H9 (cell line): ENCODE results near the gene PELO. TPM values are rescaled to one million over a fixed set of nuclear protein-coding genes. Genes with fewer than 3 reads are reported as not detected.

Experiments
- DNase-seq: peaks from one replicate; pipeline ENCODE4 v3.0.0-alpha.2; 2017
- H2AFZ ChIP-seq: one replicate; pipeline ENCODE4 v1.6.1; 2013; ENCODE audit warnings: mild to moderate bottlenecking, low read length, control low read depth, moderate library complexity
- H2AK5ac ChIP-seq: 2 replicates; pipeline ENCODE4 v1.6.1; 2013; ENCODE audit warnings: low read length, control low read depth, mixed read lengths; ENCODE audit not compliant: insufficient read length
- H2BK120ac ChIP-seq: one replicate; pipeline ENCODE4 v1.6.1; 2013; ENCODE audit warnings: low read depth, mild to moderate bottlenecking, low read length, control low read depth, inconsistent platforms; ENCODE audit not compliant: poor library complexity, severe bottlenecking
- H2BK12ac ChIP-seq: 2 replicates; pipeline ENCODE4 v1.6.1; 2013; ENCODE audit warnings: low read length, control low read depth, mixed read lengths, low read depth; ENCODE audit not compliant: insufficient read length
- H2BK15ac ChIP-seq: 2 replicates; pipeline ENCODE4 v1.6.1; 2013; ENCODE audit warnings: low read depth, low read length, control low read depth
- H2BK20ac ChIP-seq: one replicate; pipeline ENCODE4 v1.6.1; 2013; ENCODE audit warnings: low read depth, mild to moderate bottlenecking, low read length, control low read depth, inconsistent platforms; ENCODE audit not compliant: poor library complexity, severe bottlenecking
- H2BK5ac ChIP-seq: 2 replicates; pipeline ENCODE4 v1.6.1; 2013; ENCODE audit warnings: low read length, control low read depth, mixed read lengths; ENCODE audit not compliant: insufficient read length
- H3K14ac ChIP-seq: 2 replicates; pipeline ENCODE4 v1.6.1; 2013; ENCODE audit warnings: low read length, control low read depth; ENCODE audit not compliant: insufficient read depth
- H3K18ac ChIP-seq: 2 replicates; pipeline ENCODE4 v1.6.1; 2013; ENCODE audit warnings: low read depth, mild to moderate bottlenecking, mixed read lengths, low read length, control low read depth; ENCODE audit not compliant: insufficient read length
- H3K23ac ChIP-seq: 2 replicates; pipeline ENCODE4 v1.6.1; 2013; ENCODE audit warnings: low read length, control low read depth, mixed read lengths, low read depth; ENCODE audit not compliant: insufficient read length
- H3K23me2 ChIP-seq: 2 replicates; pipeline ENCODE4 v1.6.1; 2013; ENCODE audit warnings: low read depth, mild to moderate bottlenecking, mixed read lengths, low read length, control low read depth; ENCODE audit not compliant: insufficient read length, poor library complexity, severe bottlenecking
- H3K27ac ChIP-seq: 2 replicates; pipeline ENCODE4 v1.5.1; 2013; ENCODE audit warnings: low read length, control low read depth, mixed read lengths, low read depth; ENCODE audit not compliant: insufficient read length
- H3K27me3 ChIP-seq: 2 replicates; pipeline ENCODE4 v1.6.1; 2013; ENCODE audit warnings: low read length, control low read depth, inconsistent platforms; ENCODE audit not compliant: insufficient read depth
- H3K4ac ChIP-seq: 2 replicates; pipeline ENCODE4 v1.6.1; 2013; ENCODE audit warnings: low read depth, mild to moderate bottlenecking, control low read depth, inconsistent platforms, low read length, moderate library complexity
- H3K4me1 ChIP-seq: 2 replicates; pipeline ENCODE4 v1.6.1; 2013; ENCODE audit warnings: low read length, control low read depth, inconsistent platforms; ENCODE audit not compliant: insufficient read depth
- H3K4me2 ChIP-seq: 2 replicates; pipeline ENCODE4 v1.6.1; 2013; ENCODE audit warnings: low read length, control low read depth, mixed read lengths; ENCODE audit not compliant: insufficient read length, insufficient read depth
- H3K56ac ChIP-seq: 2 replicates; pipeline ENCODE4 v1.6.1; 2013; ENCODE audit warnings: low read depth, mild to moderate bottlenecking, mixed read lengths, low read length, control low read depth; ENCODE audit not compliant: insufficient read length
- H3K79me1 ChIP-seq: 2 replicates; pipeline ENCODE4 v1.6.1; 2013; ENCODE audit warnings: low read depth, mild to moderate bottlenecking, moderate library complexity, low read length, control low read depth, inconsistent platforms; ENCODE audit not compliant: insufficient read depth, poor library complexity, severe bottlenecking
- H3K79me2 ChIP-seq: 2 replicates; pipeline ENCODE4 v1.6.1; 2013; ENCODE audit warnings: low read length, control low read depth, inconsistent platforms; ENCODE audit not compliant: insufficient read depth
- H3K9ac ChIP-seq: 2 replicates; pipeline ENCODE4 v1.6.1; 2013; ENCODE audit warnings: low read length, control low read depth, mixed read lengths; ENCODE audit not compliant: insufficient read length; ENCODE audit errors: extremely low read depth
- H3K9me3 ChIP-seq: one replicate; pipeline ENCODE4 v1.6.1; 2013; ENCODE audit warnings: low read depth, low read length, inconsistent platforms; ENCODE audit not compliant: control insufficient read depth
- H3T11ph ChIP-seq: one replicate; pipeline ENCODE4 v1.6.1; 2013; ENCODE audit warnings: mild to moderate bottlenecking, low read length, control low read depth, inconsistent platforms
- H4K20me1 ChIP-seq: one replicate; pipeline ENCODE4 v1.6.1; 2013; ENCODE audit not compliant: control insufficient read depth, insufficient read length, insufficient read depth
- H4K5ac ChIP-seq: 2 replicates; pipeline ENCODE4 v1.6.1; 2013; ENCODE audit warnings: low read depth, mild to moderate bottlenecking, mixed read lengths, low read length, control low read depth; ENCODE audit not compliant: insufficient read length
- H4K8ac ChIP-seq: replicated peaks from 2 replicates; pipeline ENCODE4 v1.6.1; 2013; ENCODE audit warnings: low read length, control low read depth, mixed read lengths, low read depth; ENCODE audit not compliant: insufficient read length
- H4K91ac ChIP-seq: 2 replicates; pipeline ENCODE4 v1.6.1; 2013; ENCODE audit warnings: low read depth, mild to moderate bottlenecking, moderate library complexity, mixed read lengths, low read length, control low read depth; ENCODE audit not compliant: insufficient read length
- H3K27ac Mint-ChIP-seq, 3 experiments: 2 replicates in 2 of 3; 3 replicates in 1 of 3; pipeline ENCODE4 v1.8.0; 2020 to 2021; ENCODE audit warnings: mixed read lengths in 3 of 3, mild to moderate bottlenecking in 1 of 3, moderate library complexity in 1 of 3
- H3K27me3 Mint-ChIP-seq: 2 replicates; pipeline ENCODE4 v1.8.0; 2021; ENCODE audit warnings: low read depth, mild to moderate bottlenecking, moderate library complexity, mixed read lengths
- H3K36me3 Mint-ChIP-seq, 3 experiments: 2 replicates in 2 of 3; 3 replicates in 1 of 3; pipeline ENCODE4 v1.8.0; 2020 to 2021; ENCODE audit warnings: low read depth in 3 of 3, mixed read lengths in 3 of 3; ENCODE audit not compliant: insufficient read depth in 1 of 3
- H3K4me1 Mint-ChIP-seq, 2 experiments: 2 replicates each; pipeline ENCODE4 v1.8.0; 2020; ENCODE audit warnings: mixed read lengths in 2 of 2
- H3K4me3 Mint-ChIP-seq, 2 experiments: 2 replicates in 1 of 2; 3 replicates in 1 of 2; pipeline ENCODE4 v1.8.0; 2020 to 2021; ENCODE audit warnings: mild to moderate bottlenecking in 2 of 2, mixed read lengths in 2 of 2, moderate library complexity in 1 of 2
- H3K9me3 Mint-ChIP-seq, 2 experiments: 2 replicates in 1 of 2; 3 replicates in 1 of 2; pipeline ENCODE4 v1.8.0; 2020; ENCODE audit warnings: mild to moderate bottlenecking in 2 of 2, mixed read lengths in 2 of 2, moderate library complexity in 1 of 2
- WGBS: extraction: QIAGEN DNeasy Blood & Tissue Kit; methylation state at CpG from one replicate; pipeline ENCODE4 v1.1.7; 2013; ENCODE audit warnings: missing lambda C conversion rate, low lambda C conversion rate, mixed read lengths; ENCODE audit not compliant: insufficient read length; ENCODE audit errors: extremely low coverage; 5-methylcytosine and 5-hydroxymethylcytosine counted together
- total RNA-seq: library from RNA; stranded (reverse); gene quantifications from 2 replicates; pipeline ENCODE4 v1.2.1, GENCODE V29; 2021
- TF ChIP-seq, protein P1 (sequence below): fragments of 200-600 bp; sonication (generic); conservative IDR thresholded peaks from 3 replicates; pipeline ENCODE4 v1.8.0; 2021; ENCODE audit warnings: antibody characterized with exemption, mild to moderate bottlenecking

PELO gene
- total RNA-seq, 1 experiment from 2014 or later: 20.3 TPM

GRCh38 chr5:52800394-52801213, 12.9 kb downstream of the PELO start:
- Histone ChIP-seq H4K91ac (no peak overlapping the region), H2BK12ac (no peak overlapping the region), H4K8ac (no peak overlapping the region), H4K5ac (peak overlapping the region; percentile 28), H3K79me2 (peaks cover 14% of the 10 kb centered on the region; the same call in 1 of the 2 replicates), H3K27ac (peak overlapping the region; percentile 93), H3K4me2 (peak overlapping the region; percentile 89), H3K27me3 (no peaks in the 10 kb centered on the region), H2BK20ac (no peak overlapping the region), H3K18ac (peak overlapping the region; percentile 12), H3K9ac (peak overlapping the region; percentile 75), H2BK15ac (no peak overlapping the region), H2BK120ac (no peak overlapping the region), H3T11ph (no peak overlapping the region), H3K79me1 (no peaks in the 10 kb centered on the region), H3K9me3 (no peaks in the 10 kb centered on the region), H4K20me1 (no peaks in the 10 kb centered on the region), H3K23me2 (peaks cover 26% of the 10 kb centered on the region), H3K4me1 (peaks cover 6% of the 10 kb centered on the region; the same call in 1 of the 2 replicates), H2BK5ac (peak overlapping the region; percentile 30), H3K23ac (no peak overlapping the region), H2AFZ (no peak overlapping the region), H3K14ac (peak overlapping the region; percentile 83), H3K56ac (peak overlapping the region; percentile 8), H3K4ac (no peak overlapping the region), H2AK5ac (no peak overlapping the region)
- Mint-ChIP-seq H3K27me3 (no peaks in the 10 kb centered on the region), H3K27ac (peak overlapping the region; percentile 96 to 99 (median 99)), H3K36me3 (peaks cover 4 to 7% (median 6%) of the 10 kb centered on the region in 3 experiments), H3K4me1 (peaks cover 41 to 47% of the 10 kb centered on the region in 2 experiments), H3K9me3 (no peaks in the 10 kb centered on the region; a peak in 1 of 5 replicates), H3K4me3 (peak overlapping the region; percentile 91 to 92)
- TF ChIP-seq, protein P1, sequence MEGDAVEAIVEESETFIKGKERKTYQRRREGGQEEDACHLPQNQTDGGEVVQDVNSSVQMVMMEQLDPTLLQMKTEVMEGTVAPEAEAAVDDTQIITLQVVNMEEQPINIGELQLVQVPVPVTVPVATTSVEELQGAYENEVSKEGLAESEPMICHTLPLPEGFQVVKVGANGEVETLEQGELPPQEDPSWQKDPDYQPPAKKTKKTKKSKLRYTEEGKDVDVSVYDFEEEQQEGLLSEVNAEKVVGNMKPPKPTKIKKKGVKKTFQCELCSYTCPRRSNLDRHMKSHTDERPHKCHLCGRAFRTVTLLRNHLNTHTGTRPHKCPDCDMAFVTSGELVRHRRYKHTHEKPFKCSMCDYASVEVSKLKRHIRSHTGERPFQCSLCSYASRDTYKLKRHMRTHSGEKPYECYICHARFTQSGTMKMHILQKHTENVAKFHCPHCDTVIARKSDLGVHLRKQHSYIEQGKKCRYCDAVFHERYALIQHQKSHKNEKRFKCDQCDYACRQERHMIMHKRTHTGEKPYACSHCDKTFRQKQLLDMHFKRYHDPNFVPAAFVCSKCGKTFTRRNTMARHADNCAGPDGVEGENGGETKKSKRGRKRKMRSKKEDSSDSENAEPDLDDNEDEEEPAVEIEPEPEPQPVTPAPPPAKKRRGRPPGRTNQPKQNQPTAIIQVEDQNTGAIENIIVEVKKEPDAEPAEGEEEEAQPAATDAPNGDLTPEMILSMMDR: 0 out of 3 replicates have a peak, but pooled peaks have one; percentile 13
- DNase-seq: peak; percentile 61
- WGBS: no CpG with 5 or more reads among the region's 31 CpGs
